H9 (cell line): ENCODE measurements around the gene SIRPB1. TPM values are rescaled to one million over a fixed set of nuclear protein-coding genes. Genes with fewer than 3 reads are reported as not detected.

Experiments used
- DNase-seq: peaks from one replicate; pipeline ENCODE4 v3.0.0-alpha.2; 2017
- H2AFZ ChIP-seq: one replicate; pipeline ENCODE4 v1.6.1; 2013; ENCODE audit warnings: mild to moderate bottlenecking, low read length, control low read depth, moderate library complexity
- H2AK5ac ChIP-seq: 2 replicates; pipeline ENCODE4 v1.6.1; 2013; ENCODE audit warnings: low read length, control low read depth, mixed read lengths; ENCODE audit not compliant: insufficient read length
- H2BK120ac ChIP-seq: one replicate; pipeline ENCODE4 v1.6.1; 2013; ENCODE audit warnings: low read depth, mild to moderate bottlenecking, low read length, control low read depth, inconsistent platforms; ENCODE audit not compliant: poor library complexity, severe bottlenecking
- H2BK12ac ChIP-seq: 2 replicates; pipeline ENCODE4 v1.6.1; 2013; ENCODE audit warnings: low read length, control low read depth, mixed read lengths, low read depth; ENCODE audit not compliant: insufficient read length
- H2BK15ac ChIP-seq: 2 replicates; pipeline ENCODE4 v1.6.1; 2013; ENCODE audit warnings: low read depth, low read length, control low read depth
- H2BK20ac ChIP-seq: one replicate; pipeline ENCODE4 v1.6.1; 2013; ENCODE audit warnings: low read depth, mild to moderate bottlenecking, low read length, control low read depth, inconsistent platforms; ENCODE audit not compliant: poor library complexity, severe bottlenecking
- H2BK5ac ChIP-seq: 2 replicates; pipeline ENCODE4 v1.6.1; 2013; ENCODE audit warnings: low read length, control low read depth, mixed read lengths; ENCODE audit not compliant: insufficient read length
- H3K14ac ChIP-seq: 2 replicates; pipeline ENCODE4 v1.6.1; 2013; ENCODE audit warnings: low read length, control low read depth; ENCODE audit not compliant: insufficient read depth
- H3K18ac ChIP-seq: 2 replicates; pipeline ENCODE4 v1.6.1; 2013; ENCODE audit warnings: low read depth, mild to moderate bottlenecking, mixed read lengths, low read length, control low read depth; ENCODE audit not compliant: insufficient read length
- H3K23ac ChIP-seq: 2 replicates; pipeline ENCODE4 v1.6.1; 2013; ENCODE audit warnings: low read length, control low read depth, mixed read lengths, low read depth; ENCODE audit not compliant: insufficient read length
- H3K23me2 ChIP-seq: 2 replicates; pipeline ENCODE4 v1.6.1; 2013; ENCODE audit warnings: low read depth, mild to moderate bottlenecking, mixed read lengths, low read length, control low read depth; ENCODE audit not compliant: insufficient read length, poor library complexity, severe bottlenecking
- H3K27ac ChIP-seq: 2 replicates; pipeline ENCODE4 v1.5.1; 2013; ENCODE audit warnings: low read length, control low read depth, mixed read lengths, low read depth; ENCODE audit not compliant: insufficient read length
- H3K27me3 ChIP-seq: 2 replicates; pipeline ENCODE4 v1.6.1; 2013; ENCODE audit warnings: low read length, control low read depth, inconsistent platforms; ENCODE audit not compliant: insufficient read depth
- H3K4ac ChIP-seq: 2 replicates; pipeline ENCODE4 v1.6.1; 2013; ENCODE audit warnings: low read depth, mild to moderate bottlenecking, control low read depth, inconsistent platforms, low read length, moderate library complexity
- H3K4me1 ChIP-seq: 2 replicates; pipeline ENCODE4 v1.6.1; 2013; ENCODE audit warnings: low read length, control low read depth, inconsistent platforms; ENCODE audit not compliant: insufficient read depth
- H3K4me2 ChIP-seq: 2 replicates; pipeline ENCODE4 v1.6.1; 2013; ENCODE audit warnings: low read length, control low read depth, mixed read lengths; ENCODE audit not compliant: insufficient read length, insufficient read depth
- H3K56ac ChIP-seq: 2 replicates; pipeline ENCODE4 v1.6.1; 2013; ENCODE audit warnings: low read depth, mild to moderate bottlenecking, mixed read lengths, low read length, control low read depth; ENCODE audit not compliant: insufficient read length
- H3K79me1 ChIP-seq: 2 replicates; pipeline ENCODE4 v1.6.1; 2013; ENCODE audit warnings: low read depth, mild to moderate bottlenecking, moderate library complexity, low read length, control low read depth, inconsistent platforms; ENCODE audit not compliant: insufficient read depth, poor library complexity, severe bottlenecking
- H3K79me2 ChIP-seq: 2 replicates; pipeline ENCODE4 v1.6.1; 2013; ENCODE audit warnings: low read length, control low read depth, inconsistent platforms; ENCODE audit not compliant: insufficient read depth
- H3K9ac ChIP-seq: 2 replicates; pipeline ENCODE4 v1.6.1; 2013; ENCODE audit warnings: low read length, control low read depth, mixed read lengths; ENCODE audit not compliant: insufficient read length; ENCODE audit errors: extremely low read depth
- H3K9me3 ChIP-seq: one replicate; pipeline ENCODE4 v1.6.1; 2013; ENCODE audit warnings: low read depth, low read length, inconsistent platforms; ENCODE audit not compliant: control insufficient read depth
- H3T11ph ChIP-seq: one replicate; pipeline ENCODE4 v1.6.1; 2013; ENCODE audit warnings: mild to moderate bottlenecking, low read length, control low read depth, inconsistent platforms
- H4K20me1 ChIP-seq: one replicate; pipeline ENCODE4 v1.6.1; 2013; ENCODE audit not compliant: control insufficient read depth, insufficient read length, insufficient read depth
- H4K5ac ChIP-seq: 2 replicates; pipeline ENCODE4 v1.6.1; 2013; ENCODE audit warnings: low read depth, mild to moderate bottlenecking, mixed read lengths, low read length, control low read depth; ENCODE audit not compliant: insufficient read length
- H4K8ac ChIP-seq: replicated peaks from 2 replicates; pipeline ENCODE4 v1.6.1; 2013; ENCODE audit warnings: low read length, control low read depth, mixed read lengths, low read depth; ENCODE audit not compliant: insufficient read length
- H4K91ac ChIP-seq: 2 replicates; pipeline ENCODE4 v1.6.1; 2013; ENCODE audit warnings: low read depth, mild to moderate bottlenecking, moderate library complexity, mixed read lengths, low read length, control low read depth; ENCODE audit not compliant: insufficient read length
- H3K27ac Mint-ChIP-seq, 3 experiments: 2 replicates in 2 of 3; 3 replicates in 1 of 3; pipeline ENCODE4 v1.8.0; 2020 to 2021; ENCODE audit warnings: mixed read lengths in 3 of 3, mild to moderate bottlenecking in 1 of 3, moderate library complexity in 1 of 3
- H3K27me3 Mint-ChIP-seq: 2 replicates; pipeline ENCODE4 v1.8.0; 2021; ENCODE audit warnings: low read depth, mild to moderate bottlenecking, moderate library complexity, mixed read lengths
- H3K36me3 Mint-ChIP-seq, 3 experiments: 2 replicates in 2 of 3; 3 replicates in 1 of 3; pipeline ENCODE4 v1.8.0; 2020 to 2021; ENCODE audit warnings: low read depth in 3 of 3, mixed read lengths in 3 of 3; ENCODE audit not compliant: insufficient read depth in 1 of 3
- H3K4me1 Mint-ChIP-seq, 2 experiments: 2 replicates each; pipeline ENCODE4 v1.8.0; 2020; ENCODE audit warnings: mixed read lengths in 2 of 2
- H3K4me3 Mint-ChIP-seq, 2 experiments: 2 replicates in 1 of 2; 3 replicates in 1 of 2; pipeline ENCODE4 v1.8.0; 2020 to 2021; ENCODE audit warnings: mild to moderate bottlenecking in 2 of 2, mixed read lengths in 2 of 2, moderate library complexity in 1 of 2
- H3K9me3 Mint-ChIP-seq, 2 experiments: 2 replicates in 1 of 2; 3 replicates in 1 of 2; pipeline ENCODE4 v1.8.0; 2020; ENCODE audit warnings: mild to moderate bottlenecking in 2 of 2, mixed read lengths in 2 of 2, moderate library complexity in 1 of 2
- WGBS: extraction: QIAGEN DNeasy Blood & Tissue Kit; methylation state at CpG from one replicate; pipeline ENCODE4 v1.1.7; 2013; ENCODE audit warnings: missing lambda C conversion rate, low lambda C conversion rate, mixed read lengths; ENCODE audit not compliant: insufficient read length; ENCODE audit errors: extremely low coverage; 5-methylcytosine and 5-hydroxymethylcytosine counted together
- total RNA-seq: library from RNA; stranded (reverse); gene quantifications from 2 replicates; pipeline ENCODE4 v1.2.1, GENCODE V29; 2021
- TF ChIP-seq, protein P1 (sequence below): fragments of 200-600 bp; sonication (generic); conservative IDR thresholded peaks from 3 replicates; pipeline ENCODE4 v1.8.0; 2021; ENCODE audit warnings: antibody characterized with exemption, mild to moderate bottlenecking

Gene SIRPB1
- total RNA-seq, 1 experiment from 2014 or later = 1.0 TPM

DNA sequence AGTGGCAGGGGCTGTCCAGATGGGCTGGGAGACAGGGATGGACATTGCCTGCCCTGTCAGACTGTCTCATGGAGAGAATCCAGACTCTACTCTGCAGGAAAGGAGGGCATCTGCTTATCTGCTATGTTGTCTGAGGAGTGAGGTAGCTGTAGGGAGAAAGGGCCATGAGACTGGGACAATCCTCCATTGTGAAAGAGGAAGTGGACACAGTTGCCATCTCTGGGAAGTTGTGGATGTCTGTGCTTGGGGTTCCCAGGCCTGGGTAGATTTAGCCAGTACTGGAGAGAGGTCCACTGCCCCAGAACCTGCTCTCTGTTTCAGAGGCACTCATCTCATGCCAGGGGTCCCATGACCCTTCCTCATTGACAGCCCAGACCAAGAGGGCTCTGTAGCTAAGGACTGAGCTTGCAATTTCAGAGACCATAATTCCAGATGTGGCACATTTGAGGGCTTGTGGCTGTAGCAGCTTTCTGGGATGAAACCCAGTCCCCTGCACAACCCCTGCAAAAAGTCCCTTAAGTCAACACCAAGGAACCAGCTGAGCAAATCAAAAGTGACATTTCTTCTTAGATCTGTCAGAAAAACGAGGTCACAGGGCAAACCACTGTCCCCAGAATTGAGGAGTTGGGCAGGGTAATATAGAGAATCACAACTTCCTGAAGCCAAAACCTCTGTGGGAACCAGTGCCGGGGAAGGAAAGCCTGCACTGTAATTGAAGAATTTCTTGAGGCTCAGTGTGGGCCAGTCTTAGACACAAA lies 41.9 kb upstream of the SIRPB1 start:
- H3T11ph ChIP-seq = no peak overlapping the region
- H3K18ac ChIP-seq = no peak overlapping the region
- no peaks in the 10 kb centered on the region for H3K79me1 ChIP-seq
- H3K4ac ChIP-seq = no peak overlapping the region
- Mint-ChIP-seq H3K36me3 (no peaks in the 10 kb centered on the region), H3K4me1 (peaks cover 5 to 6% of the 10 kb centered on the region in 2 experiments), H3K4me3 (no peak overlapping the region), H3K9me3 (no peaks in the 10 kb centered on the region), H3K27ac (no peak overlapping the region), H3K27me3 (peaks cover 22% of the 10 kb centered on the region)
- no peak overlapping the region for H3K27ac ChIP-seq
- H3K23ac ChIP-seq = no peak overlapping the region
- no peak overlapping the region for H2BK5ac ChIP-seq
- H2AK5ac ChIP-seq = no peak overlapping the region
- no peaks in the 10 kb centered on the region for H3K9me3 ChIP-seq
- H2AFZ ChIP-seq = no peak overlapping the region
- no peak overlapping the region for H2BK15ac ChIP-seq
- H2BK12ac ChIP-seq = no peak overlapping the region
- no peak overlapping the region for H4K5ac ChIP-seq
- H4K8ac ChIP-seq = no peak overlapping the region
- no peaks in the 10 kb centered on the region for H3K23me2 ChIP-seq
- H4K20me1 ChIP-seq = no peaks in the 10 kb centered on the region
- H3K79me2 ChIP-seq = no peaks in the 10 kb centered on the region
- H2BK120ac ChIP-seq = no peak overlapping the region
- H3K56ac ChIP-seq = no peak overlapping the region
- no peaks in the 10 kb centered on the region for H3K4me1 ChIP-seq
- H3K4me2 ChIP-seq = no peak overlapping the region
- no peaks in the 10 kb centered on the region for H3K27me3 ChIP-seq
- TF ChIP-seq, protein P1, sequence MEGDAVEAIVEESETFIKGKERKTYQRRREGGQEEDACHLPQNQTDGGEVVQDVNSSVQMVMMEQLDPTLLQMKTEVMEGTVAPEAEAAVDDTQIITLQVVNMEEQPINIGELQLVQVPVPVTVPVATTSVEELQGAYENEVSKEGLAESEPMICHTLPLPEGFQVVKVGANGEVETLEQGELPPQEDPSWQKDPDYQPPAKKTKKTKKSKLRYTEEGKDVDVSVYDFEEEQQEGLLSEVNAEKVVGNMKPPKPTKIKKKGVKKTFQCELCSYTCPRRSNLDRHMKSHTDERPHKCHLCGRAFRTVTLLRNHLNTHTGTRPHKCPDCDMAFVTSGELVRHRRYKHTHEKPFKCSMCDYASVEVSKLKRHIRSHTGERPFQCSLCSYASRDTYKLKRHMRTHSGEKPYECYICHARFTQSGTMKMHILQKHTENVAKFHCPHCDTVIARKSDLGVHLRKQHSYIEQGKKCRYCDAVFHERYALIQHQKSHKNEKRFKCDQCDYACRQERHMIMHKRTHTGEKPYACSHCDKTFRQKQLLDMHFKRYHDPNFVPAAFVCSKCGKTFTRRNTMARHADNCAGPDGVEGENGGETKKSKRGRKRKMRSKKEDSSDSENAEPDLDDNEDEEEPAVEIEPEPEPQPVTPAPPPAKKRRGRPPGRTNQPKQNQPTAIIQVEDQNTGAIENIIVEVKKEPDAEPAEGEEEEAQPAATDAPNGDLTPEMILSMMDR = no peak
- no peak overlapping the region for H4K91ac ChIP-seq
- H3K9ac ChIP-seq = no peak overlapping the region
- DNase-seq = no peak
- WGBS = no CpG with 5 or more reads among the region's 2 CpGs
- no peak overlapping the region for H3K14ac ChIP-seq
- no peak overlapping the region for H2BK20ac ChIP-seq
